ENCODE measurements around the gene KIF18B. TPM values are rescaled to one million over a fixed set of nuclear protein-coding genes. Genes with fewer than 3 reads are reported as not detected.

Gene KIF18B
- total RNA-seq, 1 experiment from 2014 or later: 54.3 TPM

DNA sequence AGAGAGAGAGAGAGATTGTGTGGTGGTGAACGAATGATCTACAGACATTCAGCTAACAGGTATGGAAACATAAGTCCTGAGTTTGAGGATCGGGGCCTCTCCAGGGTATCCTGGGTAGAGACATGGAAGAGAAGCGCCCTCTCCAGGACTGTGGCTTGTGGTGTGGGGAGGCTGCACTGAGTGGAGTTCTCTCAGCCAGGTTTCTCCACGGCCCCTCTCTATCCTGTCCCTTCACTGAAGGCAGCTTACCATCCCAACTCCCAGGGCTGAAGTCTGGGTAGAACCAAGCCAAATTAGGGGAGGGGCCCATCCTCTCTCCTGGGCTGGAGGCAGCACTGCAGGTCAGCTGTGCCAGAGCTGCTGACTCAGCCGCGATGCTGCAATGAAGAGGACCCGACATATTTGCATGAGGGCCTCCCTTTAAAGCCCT lies 14.4 kb upstream of the KIF18B start:
- no peak overlapping the region for H3K4me3 ChIP-seq (ENCODE audit: low read depth, low read length, poor library complexity, severe bottlenecking)
- ChIA-PET POLR2A (ENCODE audit: low non-redundant PET) (no interaction called here), CTCF (no interaction called here)
- no peaks in the 10 kb centered on the region for H3K36me3 ChIP-seq (ENCODE audit: insufficient read depth, low read length, poor library complexity, severe bottlenecking)
- no peak overlapping the region for H3K27ac ChIP-seq (ENCODE audit: low read depth, low read length, poor library complexity, severe bottlenecking)
- TF ChIP-seq, protein P1, sequence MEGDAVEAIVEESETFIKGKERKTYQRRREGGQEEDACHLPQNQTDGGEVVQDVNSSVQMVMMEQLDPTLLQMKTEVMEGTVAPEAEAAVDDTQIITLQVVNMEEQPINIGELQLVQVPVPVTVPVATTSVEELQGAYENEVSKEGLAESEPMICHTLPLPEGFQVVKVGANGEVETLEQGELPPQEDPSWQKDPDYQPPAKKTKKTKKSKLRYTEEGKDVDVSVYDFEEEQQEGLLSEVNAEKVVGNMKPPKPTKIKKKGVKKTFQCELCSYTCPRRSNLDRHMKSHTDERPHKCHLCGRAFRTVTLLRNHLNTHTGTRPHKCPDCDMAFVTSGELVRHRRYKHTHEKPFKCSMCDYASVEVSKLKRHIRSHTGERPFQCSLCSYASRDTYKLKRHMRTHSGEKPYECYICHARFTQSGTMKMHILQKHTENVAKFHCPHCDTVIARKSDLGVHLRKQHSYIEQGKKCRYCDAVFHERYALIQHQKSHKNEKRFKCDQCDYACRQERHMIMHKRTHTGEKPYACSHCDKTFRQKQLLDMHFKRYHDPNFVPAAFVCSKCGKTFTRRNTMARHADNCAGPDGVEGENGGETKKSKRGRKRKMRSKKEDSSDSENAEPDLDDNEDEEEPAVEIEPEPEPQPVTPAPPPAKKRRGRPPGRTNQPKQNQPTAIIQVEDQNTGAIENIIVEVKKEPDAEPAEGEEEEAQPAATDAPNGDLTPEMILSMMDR (conservative IDR thresholded peaks at IDR 0.05; ENCODE audit: low read depth, low read length): no peak
- no peak for TF ChIP-seq EZH2 (IDR thresholded peaks at IDR 0.05; ENCODE audit: borderline replicate concordance, low read depth, low read length, poor library complexity, severe bottlenecking)
- H3K4me1 ChIP-seq (ENCODE audit: insufficient read depth, low read length, poor library complexity, severe bottlenecking): no peaks in the 10 kb centered on the region
- no peaks in the 10 kb centered on the region for H3K27me3 ChIP-seq (replicated peaks; ENCODE audit: insufficient read depth, low read depth, low read length, poor library complexity)
- intact Hi-C loops (cut with micrococcal nuclease; ENCODE audit: unreplicated experiment): no loop called here
- no TSS peak for BruUV-seq (replicated peaks)
- DNase-seq (ENCODE audit: low spot score): no peak
- H3K9me3 ChIP-seq (ENCODE audit: low read depth, low read length, poor library complexity, severe bottlenecking): no peaks in the 10 kb centered on the region

DNA sequence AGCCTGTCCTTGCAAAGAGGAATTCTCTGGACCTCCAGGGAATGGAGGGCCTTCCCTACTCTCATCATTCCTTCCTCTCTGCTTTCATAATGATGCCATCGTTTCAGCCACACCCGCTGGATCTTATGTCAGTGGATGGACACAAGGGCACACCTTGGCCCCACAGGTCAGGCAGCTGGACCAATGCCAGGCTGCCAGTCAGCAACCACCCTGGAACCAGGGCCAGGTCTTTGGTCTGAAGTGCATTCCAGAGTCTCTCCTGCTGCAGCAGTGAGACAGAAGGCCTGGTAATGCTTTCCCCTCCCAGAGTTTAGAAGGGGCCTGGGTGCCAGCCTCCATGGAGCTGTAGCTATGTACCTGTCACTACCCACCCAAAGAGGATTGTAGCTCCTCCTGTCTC lies 13.1 kb upstream of the KIF18B start:
- intact Hi-C loops (cut with micrococcal nuclease; ENCODE audit: unreplicated experiment): no loop called here
- ChIA-PET CTCF (no interaction called here), POLR2A (ENCODE audit: low non-redundant PET) (no interaction called here)
- no peaks in the 10 kb centered on the region for H3K9me3 ChIP-seq (ENCODE audit: low read depth, low read length, poor library complexity, severe bottlenecking)
- no peak overlapping the region for H3K27ac ChIP-seq (ENCODE audit: low read depth, low read length, poor library complexity, severe bottlenecking)
- H3K4me3 ChIP-seq (ENCODE audit: low read depth, low read length, poor library complexity, severe bottlenecking): no peak overlapping the region
- no peaks in the 10 kb centered on the region for H3K36me3 ChIP-seq (ENCODE audit: insufficient read depth, low read length, poor library complexity, severe bottlenecking)
- no peak for TF ChIP-seq EZH2 (IDR thresholded peaks at IDR 0.05; ENCODE audit: borderline replicate concordance, low read depth, low read length, poor library complexity, severe bottlenecking)
- TF ChIP-seq, protein P1 (conservative IDR thresholded peaks at IDR 0.05; ENCODE audit: low read depth, low read length): no peak
- no peaks in the 10 kb centered on the region for H3K27me3 ChIP-seq (replicated peaks; ENCODE audit: insufficient read depth, low read depth, low read length, poor library complexity)
- no peaks in the 10 kb centered on the region for H3K4me1 ChIP-seq (ENCODE audit: insufficient read depth, low read length, poor library complexity, severe bottlenecking)
- no TSS peak for BruUV-seq (replicated peaks)
- DNase-seq (ENCODE audit: low spot score): no peak

DNA sequence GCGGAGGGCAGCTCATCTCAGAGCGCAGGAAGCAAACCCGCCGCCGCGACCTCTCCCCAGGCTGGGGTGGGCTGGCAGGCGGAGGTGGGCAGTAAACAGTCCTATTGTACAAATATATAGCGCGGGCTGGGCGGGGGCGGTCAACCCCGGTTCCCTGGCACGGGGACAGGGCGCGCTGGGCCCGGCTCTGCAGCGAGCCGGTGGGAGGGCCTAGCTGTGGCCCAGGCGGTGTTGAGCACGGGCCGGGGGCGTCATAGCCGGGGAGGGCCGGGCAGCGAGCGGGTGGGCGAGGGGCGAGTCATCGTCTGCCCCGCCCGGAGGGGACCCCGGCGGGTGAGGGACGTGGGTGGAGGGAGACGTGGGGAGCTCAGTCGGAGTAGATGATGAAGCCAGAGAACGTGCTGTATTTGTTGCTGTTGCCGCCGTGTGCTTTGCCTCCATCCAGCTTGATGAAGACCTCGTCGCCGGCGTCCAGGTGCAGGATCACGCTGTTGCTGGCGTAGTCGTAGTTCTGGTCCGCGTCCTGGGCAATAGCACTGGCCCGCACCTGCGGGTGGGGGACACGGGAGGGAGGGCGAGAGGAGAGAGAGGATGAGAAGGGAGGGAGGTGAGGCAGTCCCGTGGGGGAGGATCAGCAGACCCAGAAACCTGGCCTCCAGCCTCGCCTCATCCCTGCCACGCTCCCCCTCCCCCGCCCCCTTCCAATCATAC lies 12.4 kb upstream of the KIF18B start:
- Histone ChIP-seq H3K4me3 (ENCODE audit: low read depth, low read length, poor library complexity, severe bottlenecking) (no peak overlapping the region), H3K36me3 (ENCODE audit: insufficient read depth, low read length, poor library complexity, severe bottlenecking) (no peaks in the 10 kb centered on the region), H3K4me1 (ENCODE audit: insufficient read depth, low read length, poor library complexity, severe bottlenecking) (no peaks in the 10 kb centered on the region), H3K27me3 (replicated peaks; ENCODE audit: insufficient read depth, low read depth, low read length, poor library complexity) (no peaks in the 10 kb centered on the region), H3K27ac (ENCODE audit: low read depth, low read length, poor library complexity, severe bottlenecking) (no peak overlapping the region), H3K9me3 (ENCODE audit: low read depth, low read length, poor library complexity, severe bottlenecking) (no peaks in the 10 kb centered on the region)
- BruUV-seq (replicated peaks): no TSS peak
- CTCF ChIA-PET: no interaction called here
- TF ChIP-seq EZH2 (IDR thresholded peaks at IDR 0.05; ENCODE audit: borderline replicate concordance, low read depth, low read length, poor library complexity, severe bottlenecking): no peak
- TF ChIP-seq, protein P1 (conservative IDR thresholded peaks at IDR 0.05; ENCODE audit: low read depth, low read length): no peak
- POLR2A ChIA-PET (ENCODE audit: low non-redundant PET): no interaction called here
- no peak for DNase-seq (ENCODE audit: low spot score)
- intact Hi-C loops (cut with micrococcal nuclease; ENCODE audit: unreplicated experiment): no loop called here

All from A673 (cell line).